Thyroid gland (tissue), 4 donors: ENCODE results near the gene NCF2.

Experiments used
- CTCF ChIP-seq, 6 experiments: fragments of 200-600 bp in 3 of 6; fragments of 450-650 bp in 3 of 6; sonication (generic) in 3 of 6; IDR thresholded peaks; one replicate each; pipeline ENCODE4 v1.5.1; 2016 to 2019; ENCODE audit warnings: antibody characterized with exemption in 6 of 6, mild to moderate bottlenecking in 2 of 6, inconsistent platforms in 1 of 6, moderate library complexity in 1 of 6
- POLR2A ChIP-seq, 2 donors: fragments of 450-650 bp; IDR thresholded peaks; one replicate each; pipeline ENCODE4 v1.6.1; 2017; ENCODE audit warnings: antibody characterized with exemption in 2 of 2, mild to moderate bottlenecking in 2 of 2, moderate library complexity in 1 of 2

- TF ChIP-seq POLR2A (IDR thresholded peaks at IDR 0.05) = no peak
- no peak for TF ChIP-seq CTCF (IDR thresholded peaks at IDR 0.05)
Observed at GRCh38 chr1:183576537-183576936, 13.7 kb downstream of the NCF2 start.
